LHCN-M2 (cell line): ENCODE measurements around the gene BOD1L1. TPM values are rescaled to one million over a fixed set of nuclear protein-coding genes. Genes with fewer than 3 reads are reported as not detected.

ENCODE experiments used
- DNase-seq: peaks from one replicate; pipeline ENCODE4 v3.0.0-alpha.2; 2012; ENCODE audit warnings: low read depth
- total RNA-seq: library from RNA; depleted of rRNA; stranded (reverse); fragments of >200 nt; gene quantifications from 2 replicates; pipeline ENCODE4 v1.2.3, GENCODE V29; 2014

The BOD1L1 gene
- total RNA-seq, 1 experiment from 2014 or later: 29.6 TPM

- peak; percentile 97 for DNase-seq
Observed at GRCh38 chr4:13559413-13559812, 68.1 kb downstream of the BOD1L1 start.

- DNase-seq: peak; percentile 72
Observed at GRCh38 chr4:13558881-13559280, 68.6 kb downstream of the BOD1L1 start.

GRCh38 chr4:13555325-13555724, 72.2 kb downstream of the BOD1L1 start:
- DNase-seq: no peak

GRCh38 chr4:13553081-13553480, 74.4 kb downstream of the BOD1L1 start:
- no peak for DNase-seq

- DNase-seq: peak; percentile 81
Observed at GRCh38 chr4:13548984-13549546, 78.5 kb downstream of the BOD1L1 start.

GRCh38 chr4:13548059-13548983, 79.2 kb downstream of the BOD1L1 start:
- DNase-seq: no peak

- DNase-seq: no peak
Observed at GRCh38 chr4:13547485-13548041, 80.0 kb downstream of the BOD1L1 start.

- DNase-seq: no peak
Observed at GRCh38 chr4:13546941-13547484, 80.5 kb downstream of the BOD1L1 start.

- DNase-seq: no peak
Observed at GRCh38 chr4:13546142-13546940, 81.2 kb downstream of the BOD1L1 start.

GRCh38 chr4:13545394-13545808, 82.1 kb downstream of the BOD1L1 start:
- no peak for DNase-seq

- peak; percentile 81 for DNase-seq
Observed at GRCh38 chr4:13544606-13545393, 82.7 kb downstream of the BOD1L1 start.

GRCh38 chr4:13543839-13544605, 83.5 kb downstream of the BOD1L1 start, which contains the start of gene NKX3-2:
Gene NKX3-2, minus strand, starts transcription at chr4:13544508. Its CDS starts 94 bp downstream, at chr4:13544414.
- peak; percentile 35 for DNase-seq

- DNase-seq: no peak
Observed at GRCh38 chr4:13543032-13543838, 84.3 kb downstream of the BOD1L1 start.

- no peak for DNase-seq
Observed at GRCh38 chr4:13542577-13543031, 84.9 kb downstream of the BOD1L1 start.

- no peak for DNase-seq
Observed at GRCh38 chr4:13541720-13542576, 85.6 kb downstream of the BOD1L1 start.

GRCh38 chr4:13541176-13541604, 86.3 kb downstream of the BOD1L1 start:
- DNase-seq: no peak

- DNase-seq: no peak
Observed at GRCh38 chr4:13540446-13541175, 86.9 kb downstream of the BOD1L1 start.
